B cell (primary cell): Measurements from ENCODE around the gene PPP3CA.

Source experiments
- EZH2 ChIP-seq: IDR thresholded peaks from 2 replicates; pipeline ENCODE4 v1.6.1; 2012; ENCODE audit warnings: borderline replicate concordance, low read depth, mild to moderate bottlenecking, moderate library complexity, low read length; ENCODE audit not compliant: insufficient read depth, poor library complexity, severe bottlenecking
- TF ChIP-seq, protein P1 (sequence below): fragments of 200-600 bp; IDR thresholded peaks from one replicate; pipeline ENCODE4 v1.8.0; 2022; ENCODE audit warnings: antibody characterized with exemption, mild to moderate bottlenecking

- TF ChIP-seq, protein P1, sequence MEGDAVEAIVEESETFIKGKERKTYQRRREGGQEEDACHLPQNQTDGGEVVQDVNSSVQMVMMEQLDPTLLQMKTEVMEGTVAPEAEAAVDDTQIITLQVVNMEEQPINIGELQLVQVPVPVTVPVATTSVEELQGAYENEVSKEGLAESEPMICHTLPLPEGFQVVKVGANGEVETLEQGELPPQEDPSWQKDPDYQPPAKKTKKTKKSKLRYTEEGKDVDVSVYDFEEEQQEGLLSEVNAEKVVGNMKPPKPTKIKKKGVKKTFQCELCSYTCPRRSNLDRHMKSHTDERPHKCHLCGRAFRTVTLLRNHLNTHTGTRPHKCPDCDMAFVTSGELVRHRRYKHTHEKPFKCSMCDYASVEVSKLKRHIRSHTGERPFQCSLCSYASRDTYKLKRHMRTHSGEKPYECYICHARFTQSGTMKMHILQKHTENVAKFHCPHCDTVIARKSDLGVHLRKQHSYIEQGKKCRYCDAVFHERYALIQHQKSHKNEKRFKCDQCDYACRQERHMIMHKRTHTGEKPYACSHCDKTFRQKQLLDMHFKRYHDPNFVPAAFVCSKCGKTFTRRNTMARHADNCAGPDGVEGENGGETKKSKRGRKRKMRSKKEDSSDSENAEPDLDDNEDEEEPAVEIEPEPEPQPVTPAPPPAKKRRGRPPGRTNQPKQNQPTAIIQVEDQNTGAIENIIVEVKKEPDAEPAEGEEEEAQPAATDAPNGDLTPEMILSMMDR = no peak
- no peak for TF ChIP-seq EZH2
These were observed 141.4 kb downstream of the PPP3CA start for GRCh38 chr4:101205916-101206315.
